ENCODE results near the gene TSTD2.

- TF ChIP-seq CTCF (IDR thresholded peaks at IDR 0.05): no peak
- TF ChIP-seq POLR2AphosphoS5 (IDR thresholded peaks at IDR 0.05): no peak
- TF ChIP-seq POLR2A (IDR thresholded peaks at IDR 0.05): no peak
Observed at GRCh38 chr9:97630591-97630990, 2.6 kb downstream of the TSTD2 start.
